H1 (cell line): ENCODE results near the gene LRRC42.

ENCODE experiments used
- POLR2AphosphoS5 ChIP-seq: IDR thresholded peaks from 2 replicates; pipeline ENCODE4 v1.6.1; 2011; ENCODE audit warnings: low read depth, low read length
- TBP ChIP-seq: IDR thresholded peaks from 2 replicates; pipeline ENCODE4 v1.6.1; 2011; ENCODE audit warnings: low read depth, low read length, improper control_type of control experiment
- TEAD4 ChIP-seq: IDR thresholded peaks from 2 replicates; pipeline ENCODE4 v1.6.1; 2012; ENCODE audit warnings: low read depth, low read length, inconsistent platforms, mixed read lengths
- TF ChIP-seq, protein P1 (sequence below), 3 experiments: IDR thresholded peaks; 1 replicate in 2 of 3; 2 replicates in 1 of 3; pipeline versions ENCODE4 v1.5.1 to v1.6.1; 2011; ENCODE audit warnings: low read length in 3 of 3, mild to moderate bottlenecking in 3 of 3, inconsistent platforms in 2 of 3, low read depth in 1 of 3, moderate library complexity in 1 of 3; ENCODE audit not compliant: insufficient read depth in 1 of 3; ENCODE audit errors: control extremely low read depth in 1 of 3

- TF ChIP-seq, protein P1, sequence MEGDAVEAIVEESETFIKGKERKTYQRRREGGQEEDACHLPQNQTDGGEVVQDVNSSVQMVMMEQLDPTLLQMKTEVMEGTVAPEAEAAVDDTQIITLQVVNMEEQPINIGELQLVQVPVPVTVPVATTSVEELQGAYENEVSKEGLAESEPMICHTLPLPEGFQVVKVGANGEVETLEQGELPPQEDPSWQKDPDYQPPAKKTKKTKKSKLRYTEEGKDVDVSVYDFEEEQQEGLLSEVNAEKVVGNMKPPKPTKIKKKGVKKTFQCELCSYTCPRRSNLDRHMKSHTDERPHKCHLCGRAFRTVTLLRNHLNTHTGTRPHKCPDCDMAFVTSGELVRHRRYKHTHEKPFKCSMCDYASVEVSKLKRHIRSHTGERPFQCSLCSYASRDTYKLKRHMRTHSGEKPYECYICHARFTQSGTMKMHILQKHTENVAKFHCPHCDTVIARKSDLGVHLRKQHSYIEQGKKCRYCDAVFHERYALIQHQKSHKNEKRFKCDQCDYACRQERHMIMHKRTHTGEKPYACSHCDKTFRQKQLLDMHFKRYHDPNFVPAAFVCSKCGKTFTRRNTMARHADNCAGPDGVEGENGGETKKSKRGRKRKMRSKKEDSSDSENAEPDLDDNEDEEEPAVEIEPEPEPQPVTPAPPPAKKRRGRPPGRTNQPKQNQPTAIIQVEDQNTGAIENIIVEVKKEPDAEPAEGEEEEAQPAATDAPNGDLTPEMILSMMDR (IDR thresholded peaks at IDR 0.05; ENCODE audit: control extremely low read depth in 1 of 3, insufficient read depth in 1 of 3, low read depth in 1 of 3, low read length in 3 of 3): no peak
- TF ChIP-seq POLR2AphosphoS5 (no peak), TEAD4 (no peak), TBP (no peak)
These were observed 62.7 kb downstream of the LRRC42 start for GRCh38 chr1:54008876-54009275.
